Left lung (tissue), 10 donors: ENCODE data around the gene NOTCH1. TPM values are rescaled to one million over a fixed set of nuclear protein-coding genes. Genes with fewer than 3 reads are reported as not detected.
A peak's percentile ranks its signal among the peaks of the same experiment; 100 is the strongest.

Source experiments
- ATAC-seq: fragments of 200-7000 bp; cut with Tn5 transposase; one replicate; pipeline ENCODE4 v1.9.1; 2020; ENCODE audit warnings: moderate library complexity
- DNase-seq, 4 donors: peaks; one replicate each; pipeline ENCODE4 v3.0.0-alpha.2; 2013 to 2020
- H3K27ac ChIP-seq, 2 donors: fragments of 200-600 bp; sonication (generic) in 1 of 2; one replicate each; pipeline versions ENCODE4 v1.5.0 to v1.8.0; 2020 to 2021
- H3K27me3 ChIP-seq, 2 donors: fragments of 200-600 bp; sonication (generic) in 1 of 2; one replicate each; pipeline versions ENCODE4 v1.5.0 to v1.8.0; 2020 to 2021
- H3K36me3 ChIP-seq, 2 donors: fragments of 200-600 bp; sonication (generic) in 1 of 2; one replicate each; pipeline versions ENCODE4 v1.5.0 to v1.8.0; 2020 to 2021
- H3K4me1 ChIP-seq, 2 donors: fragments of 200-600 bp; one replicate each; pipeline ENCODE4 v1.8.0; 2021
- H3K4me3 ChIP-seq, 2 donors: fragments of 200-600 bp; sonication (generic) in 1 of 2; one replicate each; pipeline versions ENCODE4 v1.5.0 to v1.8.0; 2020 to 2021; ENCODE audit warnings: mild to moderate bottlenecking in 1 of 2
- H3K9me3 ChIP-seq, 2 donors: fragments of 200-600 bp; sonication (generic) in 1 of 2; one replicate each; pipeline versions ENCODE4 v1.5.0 to v1.8.0; 2020 to 2021
- intact Hi-C, 2 donors: fragments of 100-400 bp; cut with DNase I; formaldehyde crosslinking; loops; one replicate each; pipeline versions ENCODE4 v1.11.2 to v1.14.2; 2022
- polyA plus RNA-seq, 6 donors: library from polyadenylated mRNA; unstranded; fragments of 120-200 nt; gene quantifications; one replicate each; pipeline ENCODE4 v1.2.1, GENCODE V29; 2013; ENCODE audit not compliant: insufficient read length in 6 of 6
- total RNA-seq, 2 donors: library from RNA; stranded (reverse); fragmentation: NEBNext Ultra II Directional; extraction: Animal tissue kit (Norgen Biotek cat#: 25700); gene quantifications; one replicate each; pipeline ENCODE4 v1.2.1, GENCODE V29; 2021
- TF ChIP-seq, protein P1 (sequence below), 2 donors: fragments of 200-600 bp; sonication (generic) in 1 of 2; IDR thresholded peaks; one replicate each; pipeline versions ENCODE4 v1.5.0 to v1.8.0; 2021; ENCODE audit warnings: antibody characterized with exemption in 2 of 2
- donor health status: DM: no; HTN: yes; CAD: no.
- donor health status: DM: no; HTN: no; CAD: no.

Gene NOTCH1
- total and polyA plus RNA-seq, 8 donors: 21.7 to 102 (median 33.7) TPM

DNA sequence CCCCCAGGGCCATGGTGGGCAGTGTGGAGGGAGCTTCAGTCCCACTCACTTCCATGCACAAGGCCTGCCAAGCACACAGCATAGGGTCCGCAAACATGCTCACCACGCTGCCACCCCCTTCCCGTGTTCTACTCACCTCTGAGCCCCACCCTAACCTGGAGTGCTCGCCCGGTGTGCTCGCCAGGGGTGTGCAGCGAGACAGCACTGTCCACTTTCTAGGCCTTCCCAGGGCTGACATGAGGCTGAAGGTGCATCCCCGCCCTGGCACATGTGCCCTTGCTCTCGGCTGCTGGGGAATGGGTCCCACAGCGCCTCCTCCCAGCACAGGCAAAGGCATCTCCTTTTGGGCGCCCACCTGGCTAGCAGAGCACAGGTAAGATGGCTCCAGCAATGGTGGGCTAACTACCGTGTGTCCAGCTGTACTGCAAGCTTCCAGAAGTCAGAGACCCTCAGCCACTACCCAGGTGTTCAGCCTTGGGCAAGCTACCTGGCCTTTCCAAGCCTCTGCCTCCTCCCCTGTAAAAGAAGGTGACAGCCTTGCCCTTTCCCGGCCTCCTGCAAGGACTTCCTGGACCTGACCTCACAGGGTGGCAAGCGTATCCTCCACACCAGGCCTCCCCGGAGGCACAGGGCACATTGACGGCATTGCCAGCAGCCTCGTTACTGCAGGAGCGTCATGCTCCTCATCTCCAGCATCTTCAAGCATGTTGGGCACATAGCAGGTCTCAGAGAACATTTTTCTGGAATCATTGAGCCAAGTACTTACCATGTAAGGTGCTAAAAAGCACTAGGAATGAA lies 58.8 kb downstream of the NOTCH1 start:
- Histone ChIP-seq H3K27ac (no peak overlapping the region), H3K4me1 (peaks cover 8 to 32% of the 10 kb centered on the region in 2 donors), H3K36me3 (no peaks in the 10 kb centered on the region), H3K9me3 (no peaks in the 10 kb centered on the region), H3K27me3 (no peaks in the 10 kb centered on the region), H3K4me3 (no peak overlapping the region)
- intact Hi-C loops: loop anchor here in 1 of 2 donors (5.0 kb wide), 1 partner anchor 140 kb away; no protein-coding TSS in a partner anchor
- peak in 1 of 4 donors; percentile 73 for DNase-seq
- TF ChIP-seq, protein P1, sequence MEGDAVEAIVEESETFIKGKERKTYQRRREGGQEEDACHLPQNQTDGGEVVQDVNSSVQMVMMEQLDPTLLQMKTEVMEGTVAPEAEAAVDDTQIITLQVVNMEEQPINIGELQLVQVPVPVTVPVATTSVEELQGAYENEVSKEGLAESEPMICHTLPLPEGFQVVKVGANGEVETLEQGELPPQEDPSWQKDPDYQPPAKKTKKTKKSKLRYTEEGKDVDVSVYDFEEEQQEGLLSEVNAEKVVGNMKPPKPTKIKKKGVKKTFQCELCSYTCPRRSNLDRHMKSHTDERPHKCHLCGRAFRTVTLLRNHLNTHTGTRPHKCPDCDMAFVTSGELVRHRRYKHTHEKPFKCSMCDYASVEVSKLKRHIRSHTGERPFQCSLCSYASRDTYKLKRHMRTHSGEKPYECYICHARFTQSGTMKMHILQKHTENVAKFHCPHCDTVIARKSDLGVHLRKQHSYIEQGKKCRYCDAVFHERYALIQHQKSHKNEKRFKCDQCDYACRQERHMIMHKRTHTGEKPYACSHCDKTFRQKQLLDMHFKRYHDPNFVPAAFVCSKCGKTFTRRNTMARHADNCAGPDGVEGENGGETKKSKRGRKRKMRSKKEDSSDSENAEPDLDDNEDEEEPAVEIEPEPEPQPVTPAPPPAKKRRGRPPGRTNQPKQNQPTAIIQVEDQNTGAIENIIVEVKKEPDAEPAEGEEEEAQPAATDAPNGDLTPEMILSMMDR (IDR thresholded peaks at IDR 0.05): no peak
- ATAC-seq: no peak

DNA sequence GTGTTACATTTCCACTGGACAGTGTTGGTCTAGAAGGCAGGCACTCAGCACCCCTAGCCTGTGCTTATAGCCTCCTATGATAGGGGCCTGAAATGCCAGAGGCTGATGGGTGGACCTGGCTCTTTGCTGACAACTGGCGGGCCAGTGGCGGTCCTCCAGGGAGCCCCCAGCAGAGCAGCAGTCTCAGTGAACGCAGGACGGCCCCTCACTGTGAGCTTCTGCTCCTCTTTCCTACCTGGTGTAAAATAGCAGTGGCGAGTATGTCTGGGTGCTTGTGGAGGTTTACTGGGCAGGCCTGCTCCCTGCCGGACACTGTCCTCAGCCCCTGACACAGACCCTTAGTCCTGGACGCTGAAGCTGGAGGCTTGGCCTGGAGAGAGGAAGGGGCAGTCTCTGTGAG lies 59.7 kb downstream of the NOTCH1 start:
- Histone ChIP-seq H3K27ac (no peak overlapping the region), H3K27me3 (no peaks in the 10 kb centered on the region), H3K36me3 (no peaks in the 10 kb centered on the region), H3K4me1 (peaks cover 16 to 41% of the 10 kb centered on the region in 2 donors), H3K4me3 (no peak overlapping the region), H3K9me3 (no peaks in the 10 kb centered on the region)
- intact Hi-C loops: loop anchor here in 1 of 2 donors (5.0 kb wide), 1 partner anchor 141 kb away; no protein-coding TSS in a partner anchor
- TF ChIP-seq, protein P1 (IDR thresholded peaks at IDR 0.05): no peak
- no peak for ATAC-seq
- DNase-seq: peak in 1 of 4 donors; percentile 75

DNA sequence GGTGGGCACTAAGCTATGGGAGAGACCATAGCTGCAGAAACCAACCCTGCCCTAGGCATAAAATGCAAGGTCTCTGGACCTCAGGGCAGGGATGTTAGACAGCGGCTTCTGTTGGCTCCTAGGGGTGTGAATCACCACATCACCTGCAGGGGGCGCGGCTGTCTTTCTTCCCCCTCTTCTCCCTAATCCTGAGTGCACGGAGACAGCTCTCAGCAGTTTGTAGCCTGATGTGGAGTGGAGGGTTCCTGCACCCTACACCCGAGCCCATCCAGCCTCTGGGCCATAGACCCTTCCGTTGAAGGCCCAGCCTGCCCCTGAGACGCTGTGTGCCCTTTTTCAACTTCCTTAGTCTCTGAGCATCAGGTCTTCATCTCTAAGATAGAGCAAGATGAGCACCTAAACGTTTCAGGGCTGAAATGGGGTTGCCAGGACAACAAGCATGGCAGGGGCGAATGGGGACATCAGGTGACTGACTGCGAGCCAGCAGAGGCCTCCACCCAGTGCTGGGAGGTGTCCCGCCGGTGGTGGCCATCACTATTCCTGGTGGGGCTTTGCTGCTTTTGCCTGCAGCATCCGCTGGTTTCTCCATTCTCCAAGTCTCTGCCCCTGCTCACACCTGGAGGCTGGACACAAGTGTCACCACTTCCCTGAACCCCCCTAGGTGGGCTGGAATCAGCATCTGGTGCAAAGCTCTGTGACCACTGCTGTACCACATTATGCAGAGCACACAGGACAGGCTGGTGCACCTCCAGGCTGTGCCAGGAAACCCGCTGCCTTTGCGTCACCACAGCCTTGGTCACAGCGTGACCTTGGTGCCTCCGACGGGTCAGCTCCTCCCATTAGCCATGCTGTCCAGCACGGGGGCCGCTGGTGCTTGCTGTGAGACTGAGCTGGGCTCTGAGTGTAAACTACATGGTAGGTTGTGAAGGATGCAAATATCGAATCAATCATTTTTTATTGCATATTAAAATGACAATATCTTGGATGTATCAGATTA lies 60.5 kb downstream of the NOTCH1 start:
- Histone ChIP-seq H3K4me3 (no peak overlapping the region), H3K27me3 (no peaks in the 10 kb centered on the region), H3K27ac (no peak overlapping the region), H3K36me3 (no peaks in the 10 kb centered on the region), H3K4me1 (peaks cover 16 to 49% of the 10 kb centered on the region in 2 donors), H3K9me3 (no peaks in the 10 kb centered on the region)
- ATAC-seq (peak; percentile 33), DNase-seq (peak; percentile 70 to 94 (median 83))
- intact Hi-C loops: loop anchor here in 1 of 2 donors (5.0 kb wide), 1 partner anchor 142 kb away; no protein-coding TSS in a partner anchor
- TF ChIP-seq, protein P1 (IDR thresholded peaks at IDR 0.05): peak; percentile 85 to 97

DNA sequence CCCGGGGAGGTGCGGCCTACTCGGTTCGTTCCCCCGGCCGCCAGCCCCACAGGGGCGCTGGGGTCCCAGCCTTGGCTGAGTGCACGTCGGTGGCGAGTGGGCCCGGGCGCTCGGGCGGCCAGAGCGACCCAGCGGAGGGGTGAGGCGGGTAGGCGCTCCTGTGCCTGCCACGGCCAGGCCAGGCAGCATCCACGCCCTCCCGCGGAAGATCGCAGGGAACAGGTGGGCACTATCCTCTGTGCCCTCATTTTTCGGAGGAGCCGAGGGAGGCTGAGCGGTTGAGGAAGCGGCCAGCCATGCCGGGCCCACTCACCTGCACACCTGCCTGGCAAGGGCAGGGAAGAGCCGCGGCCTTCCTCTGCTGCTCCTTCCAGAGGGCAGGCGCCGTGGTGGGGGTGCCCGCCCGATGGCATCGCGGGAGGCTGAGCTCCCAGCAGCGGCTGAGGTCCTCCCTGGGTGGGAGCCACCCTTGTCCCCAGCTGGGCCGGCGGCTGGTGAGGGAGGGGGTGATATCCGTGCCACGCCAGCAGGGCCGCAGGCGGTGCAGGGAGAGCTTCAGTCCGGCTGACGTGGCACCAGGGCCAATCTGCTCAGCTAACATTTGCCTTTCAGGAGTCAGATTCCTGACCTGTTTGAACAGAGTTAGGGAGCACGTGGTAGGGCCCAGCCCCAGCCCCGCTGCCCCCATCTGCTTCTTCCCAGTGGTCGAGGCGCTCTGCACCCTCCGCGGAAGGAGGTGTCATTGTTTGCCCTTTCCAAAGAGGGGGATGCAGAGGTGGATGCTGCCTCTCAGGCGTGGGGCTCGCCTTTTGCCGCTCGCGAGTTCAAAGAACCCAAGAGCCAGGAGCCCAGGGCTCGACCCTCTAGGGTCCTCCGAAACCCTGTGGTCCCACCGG lies 61.4 kb downstream of the NOTCH1 start:
- Histone ChIP-seq H3K4me3 (peak overlapping the region; percentile 58 to 74), H3K27ac (peak overlapping the region; percentile 99), H3K9me3 (no peaks in the 10 kb centered on the region), H3K36me3 (no peaks in the 10 kb centered on the region), H3K4me1 (peaks cover 16 to 53% of the 10 kb centered on the region in 2 donors), H3K27me3 (no peaks in the 10 kb centered on the region)
- DNase-seq: peak in 3 of 4 donors; percentile 20 to 88 (median 60)
- intact Hi-C loops: loop anchor here in 1 of 2 donors (5.0 kb wide), 1 partner anchor 143 kb away; no protein-coding TSS in a partner anchor
- TF ChIP-seq, protein P1 (IDR thresholded peaks at IDR 0.05): no peak
- peak; percentile 0 for ATAC-seq
